ENCODE results near the gene ZNF280C. TPM values are rescaled to one million over a fixed set of nuclear protein-coding genes. Genes with fewer than 3 reads are reported as not detected.

ZNF280C gene
- total and polyA plus RNA-seq, 4 donors, result 0.50 to 2.3 (median 1.00) TPM

GRCh38 chrX:130179170-130179569, 89.5 kb downstream of the ZNF280C start:
- no peak overlapping the region for H3K9ac ChIP-seq (ENCODE audit: low read depth in 1 of 2, low read length in 2 of 2)
- no peaks in the 10 kb centered on the region for H3K36me3 ChIP-seq (ENCODE audit: control insufficient read depth in 4 of 4, insufficient read depth in 3 of 4, low read depth in 1 of 4, low read length in 3 of 4)
- H3K4me3 ChIP-seq (ENCODE audit: low read depth in 1 of 3, low read length in 3 of 3), result no peak overlapping the region
- no peaks in the 10 kb centered on the region for H3K9me3 ChIP-seq (ENCODE audit: control insufficient read depth in 4 of 4, low read length in 3 of 4)
- no peaks in the 10 kb centered on the region for H3K4me1 ChIP-seq (ENCODE audit: control insufficient read depth in 4 of 4, insufficient read depth in 4 of 4, low read length in 3 of 4)
- H3K27ac ChIP-seq (ENCODE audit: low read depth in 1 of 2, low read length in 2 of 2), result no peak overlapping the region
- H3K27me3 ChIP-seq (ENCODE audit: control insufficient read depth in 4 of 4, insufficient read depth in 4 of 4, low read length in 3 of 4), result no peaks in the 10 kb centered on the region
- DNase-seq (ENCODE audit: low spot score), result no peak
- TF ChIP-seq EGR1 (IDR thresholded peaks at IDR 0.05; ENCODE audit: low read depth in 2 of 2), result no peak
- TF ChIP-seq, protein P1, sequence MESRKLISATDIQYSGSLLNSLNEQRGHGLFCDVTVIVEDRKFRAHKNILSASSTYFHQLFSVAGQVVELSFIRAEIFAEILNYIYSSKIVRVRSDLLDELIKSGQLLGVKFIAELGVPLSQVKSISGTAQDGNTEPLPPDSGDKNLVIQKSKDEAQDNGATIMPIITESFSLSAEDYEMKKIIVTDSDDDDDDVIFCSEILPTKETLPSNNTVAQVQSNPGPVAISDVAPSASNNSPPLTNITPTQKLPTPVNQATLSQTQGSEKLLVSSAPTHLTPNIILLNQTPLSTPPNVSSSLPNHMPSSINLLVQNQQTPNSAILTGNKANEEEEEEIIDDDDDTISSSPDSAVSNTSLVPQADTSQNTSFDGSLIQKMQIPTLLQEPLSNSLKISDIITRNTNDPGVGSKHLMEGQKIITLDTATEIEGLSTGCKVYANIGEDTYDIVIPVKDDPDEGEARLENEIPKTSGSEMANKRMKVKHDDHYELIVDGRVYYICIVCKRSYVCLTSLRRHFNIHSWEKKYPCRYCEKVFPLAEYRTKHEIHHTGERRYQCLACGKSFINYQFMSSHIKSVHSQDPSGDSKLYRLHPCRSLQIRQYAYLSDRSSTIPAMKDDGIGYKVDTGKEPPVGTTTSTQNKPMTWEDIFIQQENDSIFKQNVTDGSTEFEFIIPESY (IDR thresholded peaks at IDR 0.05), result no peak
- TF ChIP-seq JUND (IDR thresholded peaks at IDR 0.05), result no peak
- TF ChIP-seq, protein P2, sequence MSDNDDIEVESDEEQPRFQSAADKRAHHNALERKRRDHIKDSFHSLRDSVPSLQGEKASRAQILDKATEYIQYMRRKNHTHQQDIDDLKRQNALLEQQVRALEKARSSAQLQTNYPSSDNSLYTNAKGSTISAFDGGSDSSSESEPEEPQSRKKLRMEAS (IDR thresholded peaks at IDR 0.05), result no peak
- no peak for TF ChIP-seq NR2F2 (IDR thresholded peaks at IDR 0.05)
- no peak for TF ChIP-seq TAF1 (conservative IDR thresholded peaks at IDR 0.05)
- 86% methylated on average over 5 of the region's 5 CpGs for whole genome bisulfite sequencing

- TF ChIP-seq EGR1 (IDR thresholded peaks at IDR 0.05; ENCODE audit: low read depth in 2 of 2), result no peak
- no peak for TF ChIP-seq YY1 (IDR thresholded peaks at IDR 0.05)
- TF ChIP-seq, protein P1 (IDR thresholded peaks at IDR 0.05), result no peak
- TF ChIP-seq, protein P3, sequence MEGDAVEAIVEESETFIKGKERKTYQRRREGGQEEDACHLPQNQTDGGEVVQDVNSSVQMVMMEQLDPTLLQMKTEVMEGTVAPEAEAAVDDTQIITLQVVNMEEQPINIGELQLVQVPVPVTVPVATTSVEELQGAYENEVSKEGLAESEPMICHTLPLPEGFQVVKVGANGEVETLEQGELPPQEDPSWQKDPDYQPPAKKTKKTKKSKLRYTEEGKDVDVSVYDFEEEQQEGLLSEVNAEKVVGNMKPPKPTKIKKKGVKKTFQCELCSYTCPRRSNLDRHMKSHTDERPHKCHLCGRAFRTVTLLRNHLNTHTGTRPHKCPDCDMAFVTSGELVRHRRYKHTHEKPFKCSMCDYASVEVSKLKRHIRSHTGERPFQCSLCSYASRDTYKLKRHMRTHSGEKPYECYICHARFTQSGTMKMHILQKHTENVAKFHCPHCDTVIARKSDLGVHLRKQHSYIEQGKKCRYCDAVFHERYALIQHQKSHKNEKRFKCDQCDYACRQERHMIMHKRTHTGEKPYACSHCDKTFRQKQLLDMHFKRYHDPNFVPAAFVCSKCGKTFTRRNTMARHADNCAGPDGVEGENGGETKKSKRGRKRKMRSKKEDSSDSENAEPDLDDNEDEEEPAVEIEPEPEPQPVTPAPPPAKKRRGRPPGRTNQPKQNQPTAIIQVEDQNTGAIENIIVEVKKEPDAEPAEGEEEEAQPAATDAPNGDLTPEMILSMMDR (IDR thresholded peaks at IDR 0.05; ENCODE audit: low read depth, low read length, missing input control), result no peak
- TF ChIP-seq, protein P4, sequence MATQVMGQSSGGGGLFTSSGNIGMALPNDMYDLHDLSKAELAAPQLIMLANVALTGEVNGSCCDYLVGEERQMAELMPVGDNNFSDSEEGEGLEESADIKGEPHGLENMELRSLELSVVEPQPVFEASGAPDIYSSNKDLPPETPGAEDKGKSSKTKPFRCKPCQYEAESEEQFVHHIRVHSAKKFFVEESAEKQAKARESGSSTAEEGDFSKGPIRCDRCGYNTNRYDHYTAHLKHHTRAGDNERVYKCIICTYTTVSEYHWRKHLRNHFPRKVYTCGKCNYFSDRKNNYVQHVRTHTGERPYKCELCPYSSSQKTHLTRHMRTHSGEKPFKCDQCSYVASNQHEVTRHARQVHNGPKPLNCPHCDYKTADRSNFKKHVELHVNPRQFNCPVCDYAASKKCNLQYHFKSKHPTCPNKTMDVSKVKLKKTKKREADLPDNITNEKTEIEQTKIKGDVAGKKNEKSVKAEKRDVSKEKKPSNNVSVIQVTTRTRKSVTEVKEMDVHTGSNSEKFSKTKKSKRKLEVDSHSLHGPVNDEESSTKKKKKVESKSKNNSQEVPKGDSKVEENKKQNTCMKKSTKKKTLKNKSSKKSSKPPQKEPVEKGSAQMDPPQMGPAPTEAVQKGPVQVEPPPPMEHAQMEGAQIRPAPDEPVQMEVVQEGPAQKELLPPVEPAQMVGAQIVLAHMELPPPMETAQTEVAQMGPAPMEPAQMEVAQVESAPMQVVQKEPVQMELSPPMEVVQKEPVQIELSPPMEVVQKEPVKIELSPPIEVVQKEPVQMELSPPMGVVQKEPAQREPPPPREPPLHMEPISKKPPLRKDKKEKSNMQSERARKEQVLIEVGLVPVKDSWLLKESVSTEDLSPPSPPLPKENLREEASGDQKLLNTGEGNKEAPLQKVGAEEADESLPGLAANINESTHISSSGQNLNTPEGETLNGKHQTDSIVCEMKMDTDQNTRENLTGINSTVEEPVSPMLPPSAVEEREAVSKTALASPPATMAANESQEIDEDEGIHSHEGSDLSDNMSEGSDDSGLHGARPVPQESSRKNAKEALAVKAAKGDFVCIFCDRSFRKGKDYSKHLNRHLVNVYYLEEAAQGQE (IDR thresholded peaks at IDR 0.05), result no peak
- no peak for TF ChIP-seq NR2F2 (IDR thresholded peaks at IDR 0.05)
- 86% methylated on average over 4 of the region's 4 CpGs for WGBS
Measured at GRCh38 chrX:130176942-130177341, 91.8 kb downstream of the ZNF280C start.

More at GRCh38 chrX:130176942-130177341, 91.8 kb downstream of the ZNF280C start:
- H3K9ac ChIP-seq (ENCODE audit: low read depth in 1 of 2, low read length in 2 of 2), result no peak overlapping the region
- no peak overlapping the region for H3K27ac ChIP-seq (ENCODE audit: low read depth in 1 of 2, low read length in 2 of 2)
- H3K4me3 ChIP-seq (ENCODE audit: low read depth in 1 of 3, low read length in 3 of 3), result no peak overlapping the region
- H3K9me3 ChIP-seq (ENCODE audit: control insufficient read depth in 4 of 4, low read length in 3 of 4), result no peaks in the 10 kb centered on the region
- H3K36me3 ChIP-seq (ENCODE audit: control insufficient read depth in 4 of 4, insufficient read depth in 3 of 4, low read depth in 1 of 4, low read length in 3 of 4), result no peaks in the 10 kb centered on the region
- no peak for DNase-seq (ENCODE audit: low spot score)
- H3K27me3 ChIP-seq (ENCODE audit: control insufficient read depth in 4 of 4, insufficient read depth in 4 of 4, low read length in 3 of 4), result no peaks in the 10 kb centered on the region
- peaks cover 0 to 3% (median 2%) of the 10 kb centered on the region in 4 donors for H3K4me1 ChIP-seq (ENCODE audit: control insufficient read depth in 4 of 4, insufficient read depth in 4 of 4, low read length in 3 of 4)

All from liver (tissue), 9 donors.